Activated CD4-positive, alpha-beta T cell treated with anti-CD3 and anti-CD28 coated beads, Interleukin-2, amount 10 ng/mL, durations not matched to agents 7 days and 5 days (primary cell): ENCODE measurements around the gene F2. TPM values are rescaled to one million over a fixed set of nuclear protein-coding genes. Genes with fewer than 3 reads are reported as not detected.
"Not testable (repeated sequence)": the region's sequence is repeated elsewhere in the genome, so short reads cannot be mapped to it uniquely, and the experiment has no call there.

ENCODE experiments used
- CTCF ChIA-PET: fragments of 350-600 bp; sonication (Branson Sonifier 250); formaldehyde crosslinking; loops from one replicate; lab custom pipeline; 2021; ENCODE audit warnings: antibody characterized with exemption; lab: Charles Lee
- POLR2A ChIA-PET: fragments of 350-600 bp; sonication (Branson Sonifier 250); formaldehyde crosslinking; loops from one replicate; lab custom pipeline; 2021; ENCODE audit warnings: antibody characterized with exemption; lab: Charles Lee
- DNase-seq: peaks from one replicate; pipeline ENCODE4 v3.0.0-alpha.2; 2020
- H3K27ac Mint-ChIP-seq: one replicate; pipeline ENCODE4 v1.8.0; 2021; ENCODE audit warnings: mild to moderate bottlenecking, moderate library complexity, mixed read lengths
- H3K27me3 Mint-ChIP-seq: one replicate; pipeline ENCODE4 v1.8.0; 2021; ENCODE audit warnings: mixed read lengths
- H3K36me3 Mint-ChIP-seq: one replicate; pipeline ENCODE4 v1.8.0; 2021; ENCODE audit warnings: low read depth, mixed read lengths
- H3K4me1 Mint-ChIP-seq: one replicate; pipeline ENCODE4 v1.8.0; 2021; ENCODE audit warnings: mixed read lengths
- H3K4me3 Mint-ChIP-seq: one replicate; pipeline ENCODE4 v1.8.0; 2021; ENCODE audit warnings: mild to moderate bottlenecking, moderate library complexity, mixed read lengths
- H3K9me3 Mint-ChIP-seq: one replicate; pipeline ENCODE4 v1.8.0; 2021; ENCODE audit warnings: mixed read lengths
- total RNA-seq, 2 experiments: library from RNA; stranded (reverse); gene quantifications; one replicate each; pipeline ENCODE4 v1.2.3, GENCODE V29; 2021

Gene F2
- total RNA-seq, 2 experiments from 2014 or later, result 0.15 TPM; not detected in 1

GRCh38 chr11:46705070-46705688 lies 13.8 kb upstream of the F2 start:
- H3K4me3 Mint-ChIP-seq, result no peak overlapping the region
- no peaks in the 10 kb centered on the region for H3K9me3 Mint-ChIP-seq
- ChIA-PET POLR2A (no interaction called here), CTCF (interaction anchor here (1.4 kb wide), 1 partner anchor 8 kb away, joined by 3 read pairs; no protein-coding TSS in a partner anchor)
- H3K36me3 Mint-ChIP-seq, result peaks cover 55% of the 10 kb centered on the region
- DNase-seq, result no peak
- H3K27ac Mint-ChIP-seq, result no peak overlapping the region
- H3K4me1 Mint-ChIP-seq, result peaks cover 24% of the 10 kb centered on the region
- no peaks in the 10 kb centered on the region for H3K27me3 Mint-ChIP-seq

DNA sequence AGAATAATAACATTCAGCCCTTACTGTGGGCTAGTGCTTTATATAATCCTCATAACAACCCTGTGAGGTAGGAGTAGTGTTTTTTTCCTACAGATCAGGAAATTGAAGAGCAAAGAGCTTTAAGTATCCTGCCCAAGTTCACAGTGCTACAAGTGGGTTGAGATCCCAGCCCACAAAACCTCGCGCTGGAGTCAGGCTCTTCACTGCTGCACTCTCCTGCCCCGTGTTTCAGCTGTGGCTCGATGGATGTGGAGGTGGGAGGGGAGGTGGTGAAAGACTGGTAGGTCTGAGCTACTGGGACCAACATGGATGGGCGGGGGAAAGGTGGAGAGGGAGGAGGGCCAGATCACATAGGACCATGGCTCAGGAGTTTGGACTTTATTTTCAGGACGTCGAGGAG lies 12.1 kb upstream of the F2 start:
- CTCF ChIA-PET, result interaction anchor here (0.6 to 1.8 kb wide), 5 partner anchors 9 to 209 kb away, joined by 3 to 8 read pairs (median 3); no protein-coding TSS in a partner anchor
- peaks cover 41% of the 10 kb centered on the region for H3K36me3 Mint-ChIP-seq
- peaks cover 14% of the 10 kb centered on the region for H3K4me1 Mint-ChIP-seq
- H3K27ac Mint-ChIP-seq, result no peak overlapping the region
- DNase-seq, result no peak
- no peaks in the 10 kb centered on the region for H3K27me3 Mint-ChIP-seq
- H3K9me3 Mint-ChIP-seq, result no peaks in the 10 kb centered on the region
- POLR2A ChIA-PET, result no interaction called here
- no peak overlapping the region for H3K4me3 Mint-ChIP-seq

DNA sequence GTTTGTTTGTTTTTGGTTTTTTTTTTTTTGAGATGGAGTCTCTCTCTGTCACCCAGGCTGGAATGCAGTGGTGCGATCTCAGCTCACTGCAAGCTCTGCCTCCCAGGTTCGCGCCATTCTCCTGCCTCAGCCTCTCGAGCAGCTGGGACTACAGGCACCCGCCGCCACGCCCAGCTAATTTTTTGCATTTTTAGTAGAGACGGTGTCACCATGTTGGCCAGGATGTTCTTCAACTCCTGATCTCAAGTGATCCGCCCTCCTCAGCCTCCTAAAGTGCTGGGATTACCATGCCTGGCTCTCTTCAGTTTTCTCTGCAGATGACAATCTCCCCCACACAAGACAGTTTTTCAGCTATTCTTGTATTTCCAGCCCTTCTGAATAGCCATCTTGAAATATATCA lies 9.7 kb upstream of the F2 start:
- H3K4me3 Mint-ChIP-seq, DNase-seq, H3K27me3 Mint-ChIP-seq, POLR2A ChIA-PET, H3K4me1 Mint-ChIP-seq, H3K9me3 Mint-ChIP-seq: not testable (repeated sequence)
- CTCF ChIA-PET, result interaction anchor here (1.0 to 1.4 kb wide), 2 partner anchors 9 to 10 kb away, joined by 4 to 5 read pairs; partner anchors contain the start of genes ARHGAP1, F2 and ZNF408
- peak overlapping the region; percentile 21 for H3K27ac Mint-ChIP-seq
- H3K36me3 Mint-ChIP-seq, result peaks cover 22% of the 10 kb centered on the region

DNA sequence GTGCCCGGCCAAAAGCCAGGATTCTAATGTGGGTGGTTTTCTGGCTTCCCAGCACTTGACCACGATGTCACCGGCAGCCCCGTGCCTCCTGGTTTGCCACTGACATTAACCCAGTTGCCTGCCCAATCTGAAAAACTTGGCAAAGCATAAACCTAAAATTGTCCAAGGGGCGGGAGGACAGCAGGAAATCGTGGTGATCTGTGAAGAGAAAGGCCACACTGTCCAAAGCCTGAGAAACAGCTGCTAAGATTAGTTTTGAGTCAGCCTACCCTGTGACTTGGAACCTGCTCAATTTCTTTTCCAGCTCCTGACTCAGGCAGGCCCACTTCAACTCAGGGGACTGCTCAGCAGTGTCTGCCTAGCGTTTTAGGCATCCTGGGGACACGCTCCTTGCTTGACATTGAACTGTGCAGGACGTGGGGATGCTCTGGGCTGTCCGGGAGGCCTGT lies 8.2 kb upstream of the F2 start:
- ChIA-PET CTCF (interaction anchor here (0.9 to 1.2 kb wide), 3 partner anchors 12 to 15 kb away, joined by 3 read pairs; no protein-coding TSS in a partner anchor), POLR2A (no interaction called here)
- no peak for DNase-seq
- Mint-ChIP-seq H3K9me3 (no peaks in the 10 kb centered on the region), H3K4me3 (no peak overlapping the region), H3K27me3 (no peaks in the 10 kb centered on the region), H3K27ac (no peak overlapping the region), H3K36me3 (peaks cover 19% of the 10 kb centered on the region), H3K4me1 (no peaks in the 10 kb centered on the region)

GRCh38 chr11:46711303-46711702 lies 7.7 kb upstream of the F2 start:
- ChIA-PET POLR2A (no interaction called here), CTCF (interaction anchor here (1.2 to 1.9 kb wide), 2 partner anchors 12 to 15 kb away, joined by 3 to 5 read pairs; no protein-coding TSS in a partner anchor)
- Mint-ChIP-seq H3K4me3 (no peak overlapping the region), H3K27ac (no peak overlapping the region), H3K27me3 (no peaks in the 10 kb centered on the region), H3K4me1 (no peaks in the 10 kb centered on the region), H3K36me3 (peaks cover 15% of the 10 kb centered on the region), H3K9me3 (no peaks in the 10 kb centered on the region)
- DNase-seq, result no peak

DNA sequence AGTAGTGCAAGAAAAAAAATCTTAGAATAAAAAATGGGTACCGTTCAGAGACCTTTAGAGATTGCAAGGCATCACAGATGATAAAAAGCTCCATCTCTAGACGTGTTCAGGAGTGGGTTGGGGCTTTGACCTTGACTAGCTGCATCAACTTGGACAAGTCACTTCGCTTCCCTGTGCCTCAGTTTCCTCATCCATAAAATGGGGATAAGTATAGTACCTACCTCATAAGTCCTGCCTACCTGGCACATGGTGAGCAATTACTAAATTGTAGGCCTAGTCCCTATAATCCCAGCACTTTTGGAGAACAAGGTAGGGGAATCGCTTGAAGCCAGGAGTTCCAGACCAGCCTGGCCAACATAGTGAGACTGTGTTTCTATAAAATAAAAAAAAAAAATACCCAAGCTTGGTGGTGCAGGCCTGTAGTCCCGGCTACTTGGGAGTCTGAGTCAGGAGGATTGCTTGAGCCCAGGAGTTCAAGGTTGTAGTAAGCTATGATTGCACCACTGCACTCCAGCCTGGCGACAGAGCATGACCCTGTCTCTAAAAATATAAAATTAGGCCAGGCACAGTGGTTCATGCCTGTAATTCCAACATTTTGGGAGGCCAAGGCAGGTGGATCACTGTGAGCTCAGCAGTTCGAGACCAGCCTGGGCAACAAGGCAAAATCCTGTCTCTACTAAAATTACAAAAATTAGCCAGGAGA lies 6.0 kb upstream of the F2 start:
- Mint-ChIP-seq H3K27me3 (no peaks in the 10 kb centered on the region), H3K9me3 (no peaks in the 10 kb centered on the region), H3K4me3 (no peak overlapping the region), H3K36me3 (no peaks in the 10 kb centered on the region), H3K27ac (no peak overlapping the region), H3K4me1 (peaks cover under 1% of the 10 kb centered on the region)
- DNase-seq, result no peak
- ChIA-PET POLR2A (interaction anchor here (0.7 kb wide), 1 partner anchor 50 kb away, joined by 3 read pairs; no protein-coding TSS in a partner anchor), CTCF (interaction anchor here (0.6 to 1.9 kb wide), 3 partner anchors 10 to 14 kb away, joined by 3 to 6 read pairs (median 5); no protein-coding TSS in a partner anchor)

DNA sequence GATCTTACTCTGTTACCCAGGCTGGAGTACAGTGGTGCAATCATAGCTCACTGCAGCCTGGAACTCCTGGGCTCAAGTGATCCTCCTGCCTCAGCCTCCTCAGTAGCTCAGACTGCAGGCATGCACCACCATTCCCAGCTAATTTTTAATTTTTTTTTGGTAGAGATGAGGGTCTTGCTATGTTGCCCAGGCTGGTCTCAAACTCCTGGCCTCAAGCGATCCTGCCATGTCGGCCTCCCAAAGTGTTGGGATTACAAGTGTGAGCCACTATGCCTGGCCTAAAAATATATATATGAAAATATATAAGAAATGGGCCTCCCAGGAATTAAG lies 1.2 kb upstream of the F2 start:
- H3K36me3 Mint-ChIP-seq, H3K27ac Mint-ChIP-seq, H3K27me3 Mint-ChIP-seq, H3K9me3 Mint-ChIP-seq, DNase-seq, H3K4me3 Mint-ChIP-seq, H3K4me1 Mint-ChIP-seq, POLR2A ChIA-PET: not testable (repeated sequence)
- CTCF ChIA-PET, result interaction anchor here (0.6 to 0.7 kb wide), 3 partner anchors 184 to 1045 kb away, joined by 3 to 5 read pairs (median 3); no protein-coding TSS in a partner anchor

GRCh38 chr11:46718155-46719019 lies 626 bp upstream of the F2 start:
- H3K27ac Mint-ChIP-seq, result peak overlapping the region; percentile 66
- H3K27me3 Mint-ChIP-seq, result no peaks in the 10 kb centered on the region
- ChIA-PET CTCF (interaction anchor here (0.5 to 2.0 kb wide), 5 partner anchors 9 to 1045 kb away, joined by 3 to 5 read pairs (median 4); no protein-coding TSS in a partner anchor), POLR2A (no interaction called here)
- DNase-seq, result no peak
- H3K36me3 Mint-ChIP-seq, result no peaks in the 10 kb centered on the region
- no peak overlapping the region for H3K4me3 Mint-ChIP-seq
- no peaks in the 10 kb centered on the region for H3K9me3 Mint-ChIP-seq
- peaks cover 8% of the 10 kb centered on the region for H3K4me1 Mint-ChIP-seq

DNA sequence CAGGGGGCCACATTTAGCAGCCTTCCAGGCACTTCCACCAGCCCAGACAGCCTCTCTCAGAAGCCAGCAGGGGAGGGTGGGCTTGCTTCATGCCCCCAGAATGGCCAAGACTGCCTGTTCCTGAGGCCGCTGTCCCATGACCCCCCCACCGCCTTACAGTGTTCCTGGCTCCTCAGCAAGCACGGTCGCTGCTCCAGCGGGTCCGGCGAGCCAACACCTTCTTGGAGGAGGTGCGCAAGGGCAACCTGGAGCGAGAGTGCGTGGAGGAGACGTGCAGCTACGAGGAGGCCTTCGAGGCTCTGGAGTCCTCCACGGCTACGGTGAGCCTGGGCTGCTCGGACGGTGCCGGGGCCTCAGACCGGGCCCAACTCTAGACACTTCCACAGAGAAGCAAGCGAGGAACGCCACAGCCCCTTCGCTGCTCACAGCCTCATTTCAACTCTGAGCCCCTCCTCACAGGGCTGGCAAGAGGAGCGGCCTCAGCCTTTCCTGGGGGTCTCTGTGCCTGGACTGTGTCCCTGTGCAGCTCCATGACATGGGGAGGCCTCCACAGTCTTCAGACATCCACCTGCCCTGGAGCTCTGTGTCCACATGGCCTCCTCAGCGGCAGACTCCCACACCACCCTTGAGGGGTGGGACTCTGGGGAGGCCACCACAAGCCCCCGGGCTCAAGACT lies 668 bp downstream of the F2 start:
- no peak overlapping the region for H3K27ac Mint-ChIP-seq
- H3K4me1 Mint-ChIP-seq, result peaks cover 8% of the 10 kb centered on the region
- H3K9me3 Mint-ChIP-seq, result no peaks in the 10 kb centered on the region
- no peaks in the 10 kb centered on the region for H3K27me3 Mint-ChIP-seq
- no peaks in the 10 kb centered on the region for H3K36me3 Mint-ChIP-seq
- CTCF ChIA-PET, result interaction anchor here (2.0 kb wide), 1 partner anchor 10 kb away, joined by 4 read pairs; no protein-coding TSS in a partner anchor
- POLR2A ChIA-PET, result no interaction called here
- no peak for DNase-seq
- no peak overlapping the region for H3K4me3 Mint-ChIP-seq

DNA sequence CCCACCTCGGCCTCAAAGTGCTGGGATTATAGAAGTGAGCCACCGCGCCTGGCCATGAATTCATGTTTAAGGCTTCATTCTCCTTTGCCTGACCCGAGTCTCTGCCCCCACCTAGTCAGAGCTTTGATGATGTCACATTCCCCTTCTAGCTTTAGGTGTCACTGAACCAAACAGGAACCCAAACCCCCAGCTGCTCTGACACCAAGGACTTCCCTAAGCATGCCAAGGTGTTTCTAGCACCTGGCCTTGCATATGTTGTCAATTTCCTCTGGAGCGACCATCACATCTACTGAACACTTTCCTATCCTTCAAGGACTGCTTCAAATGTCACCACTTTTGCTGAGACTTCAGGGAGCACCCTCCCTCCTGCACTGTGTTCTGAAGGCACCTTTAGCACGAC lies 2.3 kb downstream of the F2 start:
- peaks cover 8% of the 10 kb centered on the region for H3K4me1 Mint-ChIP-seq
- H3K9me3 Mint-ChIP-seq, result no peaks in the 10 kb centered on the region
- no peaks in the 10 kb centered on the region for H3K36me3 Mint-ChIP-seq
- H3K4me3 Mint-ChIP-seq, result no peak overlapping the region
- ChIA-PET CTCF (no interaction called here), POLR2A (no interaction called here)
- DNase-seq, result no peak
- H3K27ac Mint-ChIP-seq, result peak overlapping the region; percentile 73
- no peaks in the 10 kb centered on the region for H3K27me3 Mint-ChIP-seq

DNA sequence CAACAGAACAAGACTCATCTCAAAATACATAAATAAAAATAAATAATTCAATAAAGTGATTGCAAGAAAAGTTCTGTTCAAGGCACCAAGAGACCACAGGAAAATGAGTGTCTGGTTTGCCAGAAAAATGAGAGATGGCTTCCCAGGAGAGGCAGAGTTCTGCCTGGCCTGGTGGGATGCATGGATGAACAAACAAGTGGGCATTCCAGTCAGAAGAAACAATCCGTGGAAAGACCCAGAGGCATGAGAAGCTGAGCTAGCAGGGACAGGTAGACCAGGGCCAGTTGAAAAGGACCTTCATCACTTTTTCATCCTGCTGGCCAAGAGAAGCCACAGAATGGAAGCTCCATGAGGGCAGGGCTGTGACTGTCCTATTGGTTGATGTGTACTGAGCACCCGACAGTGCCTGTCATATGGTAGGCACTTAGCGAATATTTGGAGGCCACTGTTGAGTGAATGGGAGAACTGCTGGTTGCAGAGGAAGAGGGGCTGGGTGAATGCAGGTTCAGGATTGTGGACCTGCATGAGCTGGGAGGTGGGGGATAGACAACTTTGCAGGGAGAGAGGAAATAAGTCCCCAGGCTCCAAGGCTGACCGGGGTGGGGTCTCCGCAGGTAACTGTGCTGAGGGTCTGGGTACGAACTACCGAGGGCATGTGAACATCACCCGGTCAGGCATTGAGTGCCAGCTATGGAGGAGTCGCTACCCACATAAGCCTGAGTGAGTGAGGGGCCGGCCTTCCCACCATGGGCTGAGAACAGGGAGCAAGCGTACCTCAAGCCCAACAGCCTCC lies 3.7 kb downstream of the F2 start:
- Mint-ChIP-seq H3K9me3 (no peaks in the 10 kb centered on the region), H3K27me3 (no peaks in the 10 kb centered on the region), H3K4me3 (no peak overlapping the region), H3K36me3 (no peaks in the 10 kb centered on the region), H3K27ac (no peak overlapping the region), H3K4me1 (peaks cover 8% of the 10 kb centered on the region)
- DNase-seq, result no peak
- ChIA-PET POLR2A (no interaction called here), CTCF (interaction anchor here (1.1 to 1.5 kb wide), 2 partner anchors 11 to 13 kb away, joined by 3 to 5 read pairs; no protein-coding TSS in a partner anchor)
